GM12801 (cell line): ENCODE data around the gene SPATA13.

Experiments used
- TF ChIP-seq, protein P1 (sequence below): IDR thresholded peaks from one replicate; pipeline ENCODE4 v1.5.1; 2011; ENCODE audit warnings: control low read depth; ENCODE audit not compliant: insufficient read length; ENCODE audit errors: extremely low read depth

The SPATA13 gene

DNA sequence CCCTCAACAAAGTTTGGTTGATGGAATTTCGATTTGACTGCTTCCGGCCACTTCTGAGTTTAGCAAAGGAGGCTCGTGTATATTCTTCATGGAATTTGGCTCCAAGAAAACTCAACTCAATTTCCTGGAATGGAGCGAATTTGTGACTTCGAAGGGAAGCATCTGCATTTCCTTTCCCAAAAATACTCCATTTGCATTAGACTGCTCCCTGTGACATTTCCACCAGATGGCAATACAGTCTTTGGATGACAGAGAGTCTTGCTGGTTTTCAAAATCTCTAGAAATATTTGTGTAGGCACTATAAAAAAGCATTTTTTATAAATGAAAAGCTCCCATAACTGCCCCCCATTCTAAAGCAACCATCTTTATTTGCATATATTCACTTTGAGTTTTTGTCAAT, 152.9 kb downstream of the SPATA13 start:
- TF ChIP-seq, protein P1, sequence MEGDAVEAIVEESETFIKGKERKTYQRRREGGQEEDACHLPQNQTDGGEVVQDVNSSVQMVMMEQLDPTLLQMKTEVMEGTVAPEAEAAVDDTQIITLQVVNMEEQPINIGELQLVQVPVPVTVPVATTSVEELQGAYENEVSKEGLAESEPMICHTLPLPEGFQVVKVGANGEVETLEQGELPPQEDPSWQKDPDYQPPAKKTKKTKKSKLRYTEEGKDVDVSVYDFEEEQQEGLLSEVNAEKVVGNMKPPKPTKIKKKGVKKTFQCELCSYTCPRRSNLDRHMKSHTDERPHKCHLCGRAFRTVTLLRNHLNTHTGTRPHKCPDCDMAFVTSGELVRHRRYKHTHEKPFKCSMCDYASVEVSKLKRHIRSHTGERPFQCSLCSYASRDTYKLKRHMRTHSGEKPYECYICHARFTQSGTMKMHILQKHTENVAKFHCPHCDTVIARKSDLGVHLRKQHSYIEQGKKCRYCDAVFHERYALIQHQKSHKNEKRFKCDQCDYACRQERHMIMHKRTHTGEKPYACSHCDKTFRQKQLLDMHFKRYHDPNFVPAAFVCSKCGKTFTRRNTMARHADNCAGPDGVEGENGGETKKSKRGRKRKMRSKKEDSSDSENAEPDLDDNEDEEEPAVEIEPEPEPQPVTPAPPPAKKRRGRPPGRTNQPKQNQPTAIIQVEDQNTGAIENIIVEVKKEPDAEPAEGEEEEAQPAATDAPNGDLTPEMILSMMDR = no peak

DNA sequence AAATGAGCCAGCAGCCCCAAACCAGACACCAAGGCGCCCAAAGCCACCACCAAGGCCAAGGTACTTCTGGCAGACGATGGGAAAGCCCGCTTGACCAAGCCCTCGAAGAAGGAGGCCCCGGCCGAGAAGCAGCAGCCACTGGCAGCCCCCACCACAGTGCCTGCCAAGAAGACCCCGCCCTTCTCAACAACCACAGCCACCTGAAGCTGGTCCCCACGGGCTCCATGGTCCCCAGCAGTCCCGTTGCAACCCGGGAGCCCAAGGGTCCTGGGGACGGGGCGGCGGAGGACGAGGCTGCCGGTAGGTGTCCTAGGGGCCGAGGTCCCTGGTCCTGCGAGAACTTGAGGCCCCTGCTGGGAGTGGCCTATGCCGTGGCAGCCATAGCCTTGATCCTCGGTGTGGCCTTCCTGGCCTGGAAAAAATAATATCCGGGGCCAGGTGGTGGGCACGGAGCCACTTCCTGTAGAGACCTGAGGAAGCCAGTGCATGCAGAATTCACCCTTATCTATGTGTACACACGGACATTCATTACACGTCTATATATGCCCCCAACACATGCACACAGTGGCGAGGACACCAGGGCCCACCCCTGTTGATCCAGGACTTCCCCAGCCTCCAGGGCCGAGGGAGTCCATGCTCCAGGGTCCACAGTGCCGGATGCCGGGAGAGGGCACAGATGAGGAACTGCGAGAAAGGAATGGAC, 162.7 kb downstream of the SPATA13 start:
- TF ChIP-seq, protein P1 = no peak

DNA sequence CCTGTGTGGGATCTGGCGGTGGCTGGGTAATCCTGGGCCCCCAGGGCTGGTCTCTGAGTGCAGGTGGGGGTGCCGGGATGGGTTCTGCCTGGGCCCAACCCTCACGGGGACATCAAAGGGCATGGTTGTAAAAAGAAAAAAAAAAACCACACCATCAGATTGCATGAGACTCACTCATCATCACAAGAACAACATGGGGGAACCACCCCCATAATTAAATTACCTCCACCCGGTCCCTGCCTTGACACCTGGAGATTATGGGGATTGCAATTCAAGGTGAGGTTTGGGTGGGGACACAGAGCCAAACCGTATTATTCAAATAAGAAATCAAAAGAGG, 163.2 kb downstream of the SPATA13 start:
- TF ChIP-seq, protein P1 = no peak

DNA sequence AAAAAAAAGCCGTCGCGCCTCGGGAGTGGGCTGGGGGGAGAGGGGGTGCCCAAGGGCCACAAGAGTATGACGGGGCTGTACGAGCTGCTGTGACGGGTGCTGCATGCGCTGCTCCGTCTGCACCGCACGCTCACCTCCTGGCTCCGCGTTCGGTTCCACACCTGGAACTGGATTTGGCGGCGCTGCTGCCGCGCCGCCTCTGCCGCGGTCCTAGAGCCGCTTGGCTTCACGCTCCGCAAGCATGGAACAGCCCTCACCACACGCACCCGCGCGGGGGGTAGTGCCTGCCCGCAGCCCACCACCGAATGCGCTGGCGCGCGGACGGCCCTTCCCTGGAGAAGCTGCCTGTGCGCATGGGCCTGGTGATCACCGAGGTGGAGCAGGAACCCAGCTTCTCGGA, 167.6 kb downstream of the SPATA13 start:
- TF ChIP-seq, protein P1 = no peak

DNA sequence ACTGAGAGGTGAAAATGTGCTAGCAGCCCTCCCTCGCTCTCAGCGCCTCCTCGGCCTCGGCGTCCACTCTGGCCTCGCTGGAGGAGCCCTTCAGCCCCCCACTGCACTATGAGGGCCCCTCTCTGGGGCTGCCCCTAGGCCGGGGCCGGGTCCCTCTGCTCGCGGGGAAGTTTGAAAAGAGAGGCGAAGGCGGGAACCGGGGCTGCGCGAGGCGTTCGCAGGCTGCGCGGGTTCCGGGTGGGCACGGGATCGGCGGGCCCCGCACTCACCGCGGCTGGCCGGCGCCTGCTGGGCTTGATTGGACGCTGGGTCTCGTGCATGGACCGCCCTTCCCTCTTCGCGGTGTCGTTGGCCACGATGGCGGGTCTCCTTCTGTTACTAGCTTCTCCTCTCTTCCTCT, 178.2 kb downstream of the SPATA13 start:
- TF ChIP-seq, protein P1 = no peak

DNA sequence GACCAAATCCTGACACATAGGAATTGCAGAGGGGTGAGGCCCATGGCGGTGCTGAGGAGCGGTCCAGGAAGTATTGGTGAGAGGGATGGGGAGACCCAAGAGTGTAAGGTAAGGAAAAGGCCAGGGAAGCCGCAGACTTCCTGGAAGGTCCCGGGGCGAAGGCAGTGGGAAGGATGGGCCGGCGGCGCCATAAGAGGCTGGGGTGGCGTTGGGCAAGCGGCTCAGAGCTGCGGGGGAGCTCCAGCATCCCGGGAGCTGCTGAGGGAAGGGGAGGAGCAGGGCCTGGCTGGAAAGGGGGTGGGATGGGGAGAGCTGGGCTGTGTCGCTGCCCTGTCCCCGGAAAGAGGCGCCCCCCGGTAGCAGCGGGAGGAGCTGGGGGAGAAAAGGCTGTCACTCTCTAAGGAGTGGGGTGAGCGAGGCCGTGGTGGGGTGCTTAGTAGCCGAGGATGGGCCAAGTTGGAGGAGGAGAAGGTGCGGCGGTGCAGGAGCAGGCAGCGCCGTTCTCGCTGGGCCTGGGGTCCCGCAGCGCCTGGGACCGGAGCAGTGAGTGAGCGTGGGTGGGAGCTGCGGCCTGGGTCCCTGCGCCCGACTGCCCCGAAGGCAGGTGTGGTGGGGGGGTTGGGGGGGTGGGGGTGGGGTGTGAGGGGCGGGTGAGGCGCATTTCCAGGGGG, 179.6 kb downstream of the SPATA13 start:
- TF ChIP-seq, protein P1 = no peak

DNA sequence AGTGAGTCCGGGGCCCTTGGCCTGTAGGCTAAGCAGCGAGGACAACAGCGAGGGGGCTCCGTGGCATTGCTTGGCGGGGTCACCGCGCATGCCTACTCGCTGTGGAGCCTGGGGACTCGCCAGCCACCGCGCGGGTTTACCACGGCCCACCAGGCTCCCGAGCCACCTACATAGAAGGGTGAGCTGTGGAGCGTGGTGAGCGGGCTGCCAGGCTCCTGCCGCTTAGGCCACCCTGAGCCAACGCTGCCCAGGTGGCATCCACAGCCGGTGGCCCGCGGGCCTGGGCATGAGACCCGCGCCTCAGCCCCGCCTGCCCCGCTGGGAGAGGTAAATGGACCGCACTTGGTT, 180.1 kb downstream of the SPATA13 start:
- TF ChIP-seq, protein P1 = no peak

DNA sequence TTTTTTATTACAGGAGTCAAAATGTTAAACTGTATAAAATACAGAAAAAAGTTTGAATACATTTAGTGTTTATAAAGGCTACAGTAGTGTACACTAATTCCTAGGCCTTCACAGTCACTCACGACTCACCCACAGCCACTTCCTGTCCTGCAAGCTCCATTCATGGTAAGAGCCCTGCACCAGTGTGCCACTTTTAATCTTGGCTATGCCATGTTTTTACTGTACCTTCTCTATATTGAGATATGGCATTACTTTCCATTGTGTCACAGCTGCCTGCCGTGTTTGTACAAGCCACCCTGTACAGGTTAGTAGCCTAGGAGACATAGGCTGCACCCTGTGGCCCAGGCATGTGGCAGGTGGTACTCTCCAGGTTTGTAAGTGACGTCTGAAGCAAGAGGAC, 180.9 kb downstream of the SPATA13 start:
- TF ChIP-seq, protein P1 = no peak
